Measurements from ENCODE around the gene TAB2. TPM values are rescaled to one million over a fixed set of nuclear protein-coding genes. Genes with fewer than 3 reads are reported as not detected.

TAB2 gene
- polyA plus RNA-seq, 2 of the 4 experiments (the other 2 are of a cell fraction): 23.0 to 49.0 TPM

DNA sequence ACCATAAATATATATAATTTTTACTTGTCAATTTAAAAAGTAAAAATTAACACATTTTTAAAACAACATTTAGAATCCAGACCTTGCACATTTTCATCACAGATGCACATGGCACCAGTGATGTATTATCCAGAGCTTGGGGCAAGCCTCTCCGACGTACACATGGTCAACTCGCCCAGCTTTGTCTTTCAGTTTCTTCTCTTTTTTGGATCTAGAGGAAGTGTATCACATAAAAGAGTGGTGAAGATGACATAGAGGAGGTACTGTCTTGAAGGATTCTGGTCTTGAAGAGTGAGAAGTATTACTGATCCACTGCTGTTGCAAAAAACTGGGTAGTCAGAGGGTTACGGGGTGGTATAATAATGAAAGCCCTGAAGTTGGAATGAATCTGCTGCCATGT lies 46.9 kb upstream of the TAB2 start:
- DNase-seq (ENCODE audit: low read depth in 1 of 2, low spot score in 1 of 2) (no peak), ATAC-seq (no peak), FAIRE-seq (no peak)
- H3K9me3 ChIP-seq: no peaks in the 10 kb centered on the region
- TF ChIP-seq GATA3 (IDR thresholded peaks at IDR 0.05; ENCODE audit: borderline replicate concordance): no peak
- no peak for TF ChIP-seq BHLHE40 (IDR thresholded peaks at IDR 0.05; ENCODE audit: low read depth, low read length)
- TF ChIP-seq ZC3H11A (IDR thresholded peaks at IDR 0.05): no peak
- no peak for TF ChIP-seq FOSB (CRISPR knock-in tag; IDR thresholded peaks at IDR 0.05)
- TF ChIP-seq RARB (CRISPR knock-in tag; IDR thresholded peaks at IDR 0.05): no peak
- TF ChIP-seq HEYL (CRISPR knock-in tag; IDR thresholded peaks at IDR 0.05): no peak
- no peak for TF ChIP-seq USF2 (IDR thresholded peaks at IDR 0.05)
- TF ChIP-seq, protein P1, sequence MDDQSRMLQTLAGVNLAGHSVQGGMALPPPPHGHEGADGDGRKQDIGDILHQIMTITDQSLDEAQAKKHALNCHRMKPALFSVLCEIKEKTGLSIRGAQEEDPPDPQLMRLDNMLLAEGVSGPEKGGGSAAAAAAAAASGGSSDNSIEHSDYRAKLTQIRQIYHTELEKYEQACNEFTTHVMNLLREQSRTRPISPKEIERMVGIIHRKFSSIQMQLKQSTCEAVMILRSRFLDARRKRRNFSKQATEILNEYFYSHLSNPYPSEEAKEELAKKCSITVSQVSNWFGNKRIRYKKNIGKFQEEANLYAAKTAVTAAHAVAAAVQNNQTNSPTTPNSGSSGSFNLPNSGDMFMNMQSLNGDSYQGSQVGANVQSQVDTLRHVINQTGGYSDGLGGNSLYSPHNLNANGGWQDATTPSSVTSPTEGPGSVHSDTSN (IDR thresholded peaks at IDR 0.05): no peak
- TF ChIP-seq KDM1A (IDR thresholded peaks at IDR 0.05; ENCODE audit: low read depth): no peak
- no peak for TF ChIP-seq RCOR1 (IDR thresholded peaks at IDR 0.05; ENCODE audit: low read depth, low read length)
- no peak overlapping the region for H3K4me3 ChIP-seq
- no peak overlapping the region for H3K27ac ChIP-seq
- 89% methylated on average over 4 of the region's 4 CpGs for WGBS (ENCODE audit: missing lambda C conversion rate)
- POLR2A ChIA-PET: no interaction called here
- no peak overlapping the region for H3K4me2 ChIP-seq
- no peaks in the 10 kb centered on the region for H3K4me1 ChIP-seq
- CTCF ChIA-PET: interaction anchor here (0.9 kb wide), 1 partner anchor 18 kb away, joined by 3 read pairs; no protein-coding TSS in a partner anchor

DNA sequence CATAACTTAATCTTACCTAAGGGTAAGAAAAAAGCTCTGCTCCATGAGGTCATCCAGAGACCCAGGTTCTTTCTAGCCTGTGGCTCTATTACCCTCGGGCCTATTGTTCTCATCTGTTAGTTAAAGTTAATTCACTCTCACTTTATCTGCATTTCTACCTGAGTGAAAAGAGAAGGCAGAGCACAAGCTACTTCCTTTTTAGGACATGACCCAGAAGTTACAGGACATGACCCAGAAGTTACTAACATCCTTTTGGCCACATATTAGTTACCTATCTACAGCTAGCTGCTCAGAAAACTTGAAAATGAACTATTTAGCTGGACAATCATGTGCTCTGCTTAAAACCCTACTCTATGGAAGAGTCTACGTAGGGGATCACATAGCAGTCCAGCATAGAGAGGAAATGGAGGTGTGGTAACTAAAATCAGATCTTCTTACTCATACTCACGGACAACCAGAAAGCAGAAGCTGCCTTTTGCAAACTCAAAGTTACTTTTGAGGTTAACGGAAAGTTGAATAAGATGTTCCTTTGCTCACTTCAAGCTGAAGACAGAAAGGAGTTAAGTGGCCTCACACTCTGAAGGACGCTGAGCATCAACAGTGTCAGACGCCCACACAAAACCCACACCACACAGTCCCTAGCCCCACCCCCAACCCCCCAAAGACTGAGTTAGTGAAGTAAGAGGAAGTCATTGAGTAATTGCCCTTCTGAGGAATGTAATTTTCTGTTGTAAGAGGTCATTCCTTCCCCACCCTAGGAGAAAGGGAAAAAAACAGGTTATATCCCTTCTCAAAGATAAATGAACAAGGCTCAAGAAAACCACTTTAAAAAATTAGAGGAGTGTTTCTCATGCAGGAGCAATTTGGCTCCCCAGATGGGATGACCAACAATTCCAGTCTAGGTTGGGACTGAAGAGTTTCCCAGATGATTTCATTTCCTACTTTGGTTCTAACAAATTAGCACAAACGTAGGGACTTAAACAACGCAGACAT lies 45.9 kb upstream of the TAB2 start:
- Histone ChIP-seq H3K4me2 (no peak overlapping the region), H3K4me3 (no peak overlapping the region), H3K4me1 (no peaks in the 10 kb centered on the region), H3K27ac (no peak overlapping the region), H3K9me3 (no peaks in the 10 kb centered on the region)
- POLR2A ChIA-PET: no interaction called here
- CTCF ChIA-PET: no interaction called here
- no peak for ATAC-seq
- FAIRE-seq: no peak
- WGBS (ENCODE audit: missing lambda C conversion rate): 68% methylated on average over 8 of the region's 8 CpGs
- TF ChIP-seq CHD4 (IDR thresholded peaks at IDR 0.05; ENCODE audit: borderline replicate concordance) (no peak), EHMT2 (IDR thresholded peaks at IDR 0.05; ENCODE audit: low read depth) (no peak), CTCF (IDR thresholded peaks at IDR 0.05) (no peak), CHD2 (IDR thresholded peaks at IDR 0.05; ENCODE audit: low read length, partially characterized antibody) (no peak)
- TF ChIP-seq, protein P2, sequence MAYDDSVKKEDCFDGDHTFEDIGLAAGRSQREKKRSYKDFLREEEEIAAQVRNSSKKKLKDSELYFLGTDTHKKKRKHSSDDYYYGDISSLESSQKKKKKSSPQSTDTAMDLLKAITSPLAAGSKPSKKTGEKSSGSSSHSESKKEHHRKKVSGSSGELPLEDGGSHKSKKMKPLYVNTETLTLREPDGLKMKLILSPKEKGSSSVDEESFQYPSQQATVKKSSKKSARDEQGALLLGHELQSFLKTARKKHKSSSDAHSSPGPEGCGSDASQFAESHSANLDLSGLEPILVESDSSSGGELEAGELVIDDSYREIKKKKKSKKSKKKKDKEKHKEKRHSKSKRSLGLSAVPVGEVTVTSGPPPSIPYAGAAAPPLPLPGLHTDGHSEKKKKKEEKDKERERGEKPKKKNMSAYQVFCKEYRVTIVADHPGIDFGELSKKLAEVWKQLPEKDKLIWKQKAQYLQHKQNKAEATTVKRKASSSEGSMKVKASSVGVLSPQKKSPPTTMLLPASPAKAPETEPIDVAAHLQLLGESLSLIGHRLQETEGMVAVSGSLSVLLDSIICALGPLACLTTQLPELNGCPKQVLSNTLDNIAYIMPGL (CRISPR knock-in tag; IDR thresholded peaks at IDR 0.05; ENCODE audit: borderline replicate concordance): no peak
- no peak for DNase-seq (ENCODE audit: low read depth in 1 of 2, low spot score in 1 of 2)

DNA sequence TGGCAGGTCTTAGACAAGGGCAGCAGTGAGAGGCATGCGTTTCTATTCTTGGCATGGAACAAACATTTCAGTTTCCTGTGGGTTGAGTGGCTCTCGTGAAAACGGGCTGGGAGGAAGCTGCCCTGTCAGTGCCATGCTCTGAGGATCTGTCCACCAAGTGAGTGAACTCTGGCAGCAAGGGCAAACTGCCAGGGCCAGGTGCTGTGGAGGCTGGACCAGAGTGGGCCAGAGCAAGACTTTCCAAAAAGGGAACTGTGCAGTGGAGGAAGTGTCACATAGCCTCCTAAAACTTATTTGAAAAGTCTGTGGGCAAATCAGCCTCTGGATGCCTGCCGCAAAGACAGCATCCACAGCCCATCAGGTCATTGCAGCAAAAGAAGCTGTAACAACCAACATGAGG lies 44.2 kb upstream of the TAB2 start:
- Histone ChIP-seq H3K4me3 (no peak overlapping the region), H3K4me1 (no peaks in the 10 kb centered on the region), H3K4me2 (no peak overlapping the region), H3K9me3 (no peaks in the 10 kb centered on the region), H3K27ac (no peak overlapping the region)
- no peak for FAIRE-seq
- 25% methylated on average over 2 of the region's 4 CpGs for WGBS (ENCODE audit: missing lambda C conversion rate)
- CTCF ChIA-PET: no interaction called here
- DNase-seq (ENCODE audit: low read depth in 1 of 2, low spot score in 1 of 2): no peak
- no peak for ATAC-seq
- POLR2A ChIA-PET: no interaction called here
- no peak for TF ChIP-seq JUNB (IDR thresholded peaks at IDR 0.05)
- TF ChIP-seq, protein P2 (CRISPR knock-in tag; IDR thresholded peaks at IDR 0.05; ENCODE audit: borderline replicate concordance): no peak
- TF ChIP-seq RAD21 (conservative IDR thresholded peaks at IDR 0.05 in 1 of 2, IDR thresholded peaks at IDR 0.05 in 1 of 2): no peak
- TF ChIP-seq, protein P3, sequence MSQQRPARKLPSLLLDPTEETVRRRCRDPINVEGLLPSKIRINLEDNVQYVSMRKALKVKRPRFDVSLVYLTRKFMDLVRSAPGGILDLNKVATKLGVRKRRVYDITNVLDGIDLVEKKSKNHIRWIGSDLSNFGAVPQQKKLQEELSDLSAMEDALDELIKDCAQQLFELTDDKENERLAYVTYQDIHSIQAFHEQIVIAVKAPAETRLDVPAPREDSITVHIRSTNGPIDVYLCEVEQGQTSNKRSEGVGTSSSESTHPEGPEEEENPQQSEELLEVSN (IDR thresholded peaks at IDR 0.05; ENCODE audit: borderline replicate concordance, low read depth): no peak
- TF ChIP-seq BHLHE40 (IDR thresholded peaks at IDR 0.05; ENCODE audit: low read depth, low read length): no peak
- no peak for TF ChIP-seq SMC3 (IDR thresholded peaks at IDR 0.05)
- no peak for TF ChIP-seq POLR2A (IDR thresholded peaks at IDR 0.05; ENCODE audit: low read length)
- TF ChIP-seq MAFK (IDR thresholded peaks at IDR 0.05; ENCODE audit: partially characterized antibody): no peak
- TF ChIP-seq SREBF2 (IDR thresholded peaks at IDR 0.05): no peak
- TF ChIP-seq ZSCAN20 (CRISPR knock-in tag; IDR thresholded peaks at IDR 0.05): no peak
- TF ChIP-seq TP53 (CRISPR knock-in tag; IDR thresholded peaks at IDR 0.05): no peak
- no peak for TF ChIP-seq FOSB (CRISPR knock-in tag; IDR thresholded peaks at IDR 0.05)
- no peak for TF ChIP-seq HOXB5 (CRISPR knock-in tag; IDR thresholded peaks at IDR 0.05)
- no peak for TF ChIP-seq EP300 (IDR thresholded peaks at IDR 0.05)
